ENCODE results near the gene TAS1R2.
"Not testable (repeated sequence)": the region's sequence is repeated elsewhere in the genome, so short reads cannot be mapped to it uniquely, and the experiment has no call there.

TAS1R2 gene

GRCh38 chr1:18859560-18859959 is at the start of gene TAS1R2:
TAS1R2 (minus strand) TSS chr1:18859660; CDS start chr1:18859660, 0 bp downstream.
- no peak for DNase-seq

- DNase-seq, result no peak
Observed at GRCh38 chr1:18907917-18908845, 48.7 kb upstream of the TAS1R2 start.

- DNase-seq, result peak; percentile 80
Observed at GRCh38 chr1:18907021-18907916, 47.8 kb upstream of the TAS1R2 start.

- no peak for DNase-seq
Observed at GRCh38 chr1:18903291-18903756, 43.9 kb upstream of the TAS1R2 start.

GRCh38 chr1:18902523-18903290 is 43.2 kb upstream of the TAS1R2 start, which contains the start of gene ALDH4A1:
ALDH4A1 (minus strand) TSS chr1:18902555; CDS start chr1:18902523, 32 bp downstream.
- peak; percentile 99 for DNase-seq

- DNase-seq, result peak; percentile 49
Observed at GRCh38 chr1:18901952-18902522, 42.6 kb upstream of the TAS1R2 start.

- DNase-seq, result no peak
Observed at GRCh38 chr1:18901147-18901951, 41.9 kb upstream of the TAS1R2 start.

GRCh38 chr1:18900303-18900841 is 40.9 kb upstream of the TAS1R2 start:
- no peak for DNase-seq

GRCh38 chr1:18899363-18900049 is 40.0 kb upstream of the TAS1R2 start:
- no peak for DNase-seq

- DNase-seq, result no peak
Observed at GRCh38 chr1:18898567-18898966, 39.1 kb upstream of the TAS1R2 start.

GRCh38 chr1:18895317-18895716 is 35.9 kb upstream of the TAS1R2 start:
- no peak for DNase-seq

GRCh38 chr1:18893120-18893519 is 33.7 kb upstream of the TAS1R2 start:
- DNase-seq, result no peak

- not testable (repeated sequence) for DNase-seq
Observed at GRCh38 chr1:18891858-18892257, 32.4 kb upstream of the TAS1R2 start.

GRCh38 chr1:18891426-18891780 is 31.9 kb upstream of the TAS1R2 start:
- no peak for DNase-seq

- DNase-seq, result no peak
Observed at GRCh38 chr1:18890706-18891425, 31.4 kb upstream of the TAS1R2 start.

GRCh38 chr1:18886003-18886335 is 26.5 kb upstream of the TAS1R2 start:
- no peak for DNase-seq

GRCh38 chr1:18885311-18886002 is 26.0 kb upstream of the TAS1R2 start:
- no peak for DNase-seq

- DNase-seq, result no peak
Observed at GRCh38 chr1:18884727-18885126, 25.3 kb upstream of the TAS1R2 start.

GRCh38 chr1:18884419-18884717 is 24.9 kb upstream of the TAS1R2 start:
- no peak for DNase-seq

All from right hindlimb (tissue), 1 donor.